Measurements from ENCODE around the gene GHR. TPM values are rescaled to one million over a fixed set of nuclear protein-coding genes. Genes with fewer than 3 reads are reported as not detected.

The GHR gene
- total RNA-seq, 1 experiment from 2014 or later, result 0.05 TPM

DNA sequence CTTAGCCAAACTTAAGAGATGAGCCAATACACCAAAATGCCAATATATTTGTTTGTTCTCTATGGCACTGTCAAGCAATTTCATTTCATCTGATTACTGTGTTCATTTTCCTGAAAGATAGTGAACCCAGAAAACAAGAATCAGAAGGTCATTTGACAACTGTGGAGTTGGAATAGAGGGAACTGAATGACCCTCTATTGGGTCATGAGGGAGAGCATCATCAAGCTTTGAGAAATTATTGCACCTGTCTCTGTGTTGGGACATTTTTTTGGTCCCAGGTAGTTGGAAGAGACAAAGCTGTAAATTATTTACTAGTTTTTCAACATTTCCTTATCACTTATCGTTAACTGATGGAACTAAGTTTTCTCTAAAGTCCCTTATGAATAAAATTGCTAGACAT is 129.4 kb downstream of the GHR start:
- in situ Hi-C loops (cut with HindIII; ENCODE audit: low pct_unique_long_range_greater_than_20kb, low sequenced_read_pairs), result no loop called here
- POLR2A ChIA-PET, result no interaction called here
- no peaks in the 10 kb centered on the region for H3K36me3 ChIP-seq (ENCODE audit: control insufficient read depth, insufficient read depth, low read length)
- CTCF ChIA-PET, result no interaction called here
- H3K27ac ChIP-seq (ENCODE audit: low read length), result no peak overlapping the region
- BruUV-seq (replicated peaks), result no TSS peak
- no peak overlapping the region for H3K4me3 ChIP-seq (ENCODE audit: low read depth in 2 of 2, low read length in 2 of 2)
- ATAC-seq, result no peak
- intact Hi-C loops (cut with micrococcal nuclease; ENCODE audit: unreplicated experiment), result no loop called here
- H3K27me3 ChIP-seq (ENCODE audit: control insufficient read depth, insufficient read depth, low read length), result no peaks in the 10 kb centered on the region
- no peak for DNase-seq (ENCODE audit: low read depth, low spot score)
- H3K9me3 ChIP-seq (ENCODE audit: control insufficient read depth, insufficient read depth, low read depth, low read length), result no peaks in the 10 kb centered on the region
- no peaks in the 10 kb centered on the region for H3K4me1 ChIP-seq (ENCODE audit: control insufficient read depth, insufficient read depth, low read length)
- TF ChIP-seq POLR2AphosphoS5 (IDR thresholded peaks at IDR 0.05; ENCODE audit: low read depth, low read length), result no peak

GRCh38 chr5:42553461-42553860 is 130.2 kb downstream of the GHR start:
- Histone ChIP-seq H3K27me3 (ENCODE audit: control insufficient read depth, insufficient read depth, low read length) (no peaks in the 10 kb centered on the region), H3K4me1 (ENCODE audit: control insufficient read depth, insufficient read depth, low read length) (no peaks in the 10 kb centered on the region), H3K27ac (ENCODE audit: low read length) (no peak overlapping the region), H3K9me3 (ENCODE audit: control insufficient read depth, insufficient read depth, low read depth, low read length) (no peaks in the 10 kb centered on the region), H3K4me3 (ENCODE audit: low read depth in 2 of 2, low read length in 2 of 2) (no peak overlapping the region), H3K36me3 (ENCODE audit: control insufficient read depth, insufficient read depth, low read length) (no peaks in the 10 kb centered on the region)
- TF ChIP-seq REST (IDR thresholded peaks at IDR 0.05; ENCODE audit: insufficient read depth in 1 of 2, low read depth in 2 of 2, low read length in 1 of 2) (no peak), TCF7L2 (IDR thresholded peaks at IDR 0.05; ENCODE audit: low read depth, low read length) (no peak), POLR2AphosphoS5 (IDR thresholded peaks at IDR 0.05; ENCODE audit: low read depth, low read length) (no peak), CTCF (IDR thresholded peaks at IDR 0.05) (no peak), SIN3A (IDR thresholded peaks at IDR 0.05; ENCODE audit: borderline replicate concordance, insufficient read depth, low read depth, low read length) (no peak)
- DNase-seq (ENCODE audit: low read depth, low spot score) (no peak), ATAC-seq (no peak)
- no TSS peak for BruUV-seq (replicated peaks)
- in situ Hi-C loops (cut with HindIII; ENCODE audit: low pct_unique_long_range_greater_than_20kb, low sequenced_read_pairs) (no loop called here), intact Hi-C loops (cut with micrococcal nuclease; ENCODE audit: unreplicated experiment) (no loop called here)
- POLR2A ChIA-PET, result no interaction called here
- CTCF ChIA-PET, result no interaction called here

DNA sequence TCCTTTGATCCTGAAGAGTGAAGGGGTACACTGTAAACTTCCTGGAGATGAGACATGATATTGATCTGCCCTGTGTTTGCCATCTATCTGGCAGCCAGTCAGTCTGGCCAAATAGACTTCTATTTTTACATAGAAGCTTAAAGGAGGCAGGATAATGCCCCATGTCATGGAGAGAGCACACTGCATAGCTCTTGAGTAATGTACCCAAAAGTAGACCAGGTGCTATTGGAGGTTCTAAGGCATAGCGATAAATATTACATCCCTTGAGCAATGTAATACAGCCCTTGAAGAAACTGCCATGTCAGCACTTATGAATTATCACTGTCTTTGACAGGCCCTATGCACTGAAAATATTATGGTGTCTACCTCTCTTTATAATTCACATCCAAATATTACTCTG is 131.8 kb downstream of the GHR start:
- CTCF ChIA-PET, result interaction anchor here (0.5 kb wide), 1 partner anchor 29 kb away, joined by 4 read pairs; no protein-coding TSS in a partner anchor
- DNase-seq (ENCODE audit: low read depth, low spot score) (no peak), ATAC-seq (no peak)
- POLR2A ChIA-PET, result no interaction called here
- TF ChIP-seq SIN3A (IDR thresholded peaks at IDR 0.05; ENCODE audit: borderline replicate concordance, insufficient read depth, low read depth, low read length) (no peak), REST (IDR thresholded peaks at IDR 0.05; ENCODE audit: insufficient read depth in 1 of 2, low read depth in 2 of 2, low read length in 1 of 2) (no peak), CTCF (IDR thresholded peaks at IDR 0.05) (no peak), TCF7L2 (IDR thresholded peaks at IDR 0.05; ENCODE audit: low read depth, low read length) (no peak), POLR2AphosphoS5 (IDR thresholded peaks at IDR 0.05; ENCODE audit: low read depth, low read length) (no peak)
- intact Hi-C loops (cut with micrococcal nuclease; ENCODE audit: unreplicated experiment) (no loop called here), in situ Hi-C loops (cut with HindIII; ENCODE audit: low pct_unique_long_range_greater_than_20kb, low sequenced_read_pairs) (no loop called here)
- Histone ChIP-seq H3K27ac (ENCODE audit: low read length) (no peak overlapping the region), H3K36me3 (ENCODE audit: control insufficient read depth, insufficient read depth, low read length) (no peaks in the 10 kb centered on the region), H3K9me3 (ENCODE audit: control insufficient read depth, insufficient read depth, low read depth, low read length) (no peaks in the 10 kb centered on the region), H3K27me3 (ENCODE audit: control insufficient read depth, insufficient read depth, low read length) (no peaks in the 10 kb centered on the region), H3K4me1 (ENCODE audit: control insufficient read depth, insufficient read depth, low read length) (no peaks in the 10 kb centered on the region), H3K4me3 (ENCODE audit: low read depth in 2 of 2, low read length in 2 of 2) (no peak overlapping the region)
- BruUV-seq (replicated peaks), result no TSS peak

Measured in Panc1 (cell line).